WTC11 (cell line): ENCODE measurements around the gene CTNNA3. TPM values are rescaled to one million over a fixed set of nuclear protein-coding genes. Genes with fewer than 3 reads are reported as not detected.

Experiments
- ATAC-seq: fragments of 200-7000 bp; cut with Tn5 transposase; 2 replicates; pipeline ENCODE4 v1.10.0; 2021; ENCODE audit warnings: mild to moderate bottlenecking, moderate library complexity
- CTCF ChIA-PET: fragments of 300-600 bp; sonication (Branson Sonifier 250); formaldehyde crosslinking; loops from one replicate; lab custom pipeline; 2021; ENCODE audit warnings: antibody characterized with exemption; lab: Charles Lee
- POLR2A ChIA-PET: fragments of 350-600 bp; sonication (Branson Sonifier 250); formaldehyde crosslinking; loops from one replicate; lab custom pipeline; 2021; ENCODE audit warnings: antibody characterized with exemption; lab: Charles Lee
- DNase-seq: peaks from one replicate; pipeline ENCODE4 v3.0.0; 2021; ENCODE audit warnings: low spot score
- H3K27ac Mint-ChIP-seq: 2 replicates; pipeline ENCODE4 v1.8.0; 2021; ENCODE audit warnings: mixed read lengths
- H3K27me3 Mint-ChIP-seq: 2 replicates; pipeline ENCODE4 v1.8.0; 2021; ENCODE audit warnings: low read depth, mild to moderate bottlenecking, moderate library complexity, mixed read lengths
- H3K36me3 Mint-ChIP-seq: 2 replicates; pipeline ENCODE4 v1.8.0; 2021; ENCODE audit warnings: mixed read lengths
- H3K4me1 Mint-ChIP-seq: 2 replicates; pipeline ENCODE4 v1.8.0; 2022; ENCODE audit warnings: mixed read lengths
- H3K4me3 Mint-ChIP-seq: 2 replicates; pipeline ENCODE4 v1.8.0; 2021; ENCODE audit warnings: mild to moderate bottlenecking, moderate library complexity, mixed read lengths
- H3K9me3 Mint-ChIP-seq: 2 replicates; pipeline ENCODE4 v1.8.0; 2021; ENCODE audit warnings: mixed read lengths
- ATF3 ChIP-seq: sonication (generic); formaldehyde crosslinking; conservative IDR thresholded peaks from 2 replicates; pipeline ENCODE4 v1.8.1; 2022; ENCODE audit warnings: mild to moderate bottlenecking, missing genetic modification reagents
- CDX4 ChIP-seq: fragments of 250-450 bp; sonication (Bioruptor Pico); IDR thresholded peaks from 2 replicates; pipeline ENCODE4 v1.9.0; 2021; ENCODE audit warnings: moderate library complexity, mild to moderate bottlenecking, inconsistent platforms, borderline replicate concordance
- CREM ChIP-seq: sonication (generic); formaldehyde crosslinking; IDR thresholded peaks from 2 replicates; pipeline ENCODE4 v1.8.1; 2022; ENCODE audit warnings: mild to moderate bottlenecking, missing genetic modification reagents, moderate library complexity
- CTCF ChIP-seq: fragments of 200-600 bp; IDR thresholded peaks from 2 replicates; pipeline ENCODE4 v1.8.0; 2022; ENCODE audit warnings: antibody characterized with exemption
- ELF4 ChIP-seq: sonication (generic); formaldehyde crosslinking; IDR thresholded peaks from 2 replicates; pipeline ENCODE4 v1.8.1; 2022; ENCODE audit warnings: low read depth, mild to moderate bottlenecking, moderate library complexity, missing genetic modification reagents
- EMX1 ChIP-seq: fragments of 250-450 bp; sonication (Bioruptor Pico); IDR thresholded peaks from 2 replicates; pipeline ENCODE4 v1.8.0; 2021; ENCODE audit warnings: mild to moderate bottlenecking
- HMGXB4 ChIP-seq: sonication (generic); formaldehyde crosslinking; IDR thresholded peaks from 2 replicates; pipeline ENCODE4 v1.8.1; 2023; ENCODE audit warnings: mild to moderate bottlenecking, moderate library complexity, missing genetic modification reagents
- IRF2 ChIP-seq: sonication (generic); formaldehyde crosslinking; IDR thresholded peaks from 2 replicates; pipeline ENCODE4 v1.8.0; 2022; ENCODE audit warnings: low read depth, missing genetic modification reagents, borderline replicate concordance
- JAZF1 ChIP-seq: fragments of 250-450 bp; sonication (Bioruptor Pico); IDR thresholded peaks from 2 replicates; pipeline ENCODE4 v1.9.0; 2021; ENCODE audit warnings: moderate library complexity, mild to moderate bottlenecking, inconsistent platforms
- NR1H2 ChIP-seq: sonication (generic); formaldehyde crosslinking; IDR thresholded peaks from 2 replicates; pipeline ENCODE4 v1.9.0; 2021; ENCODE audit warnings: mild to moderate bottlenecking, moderate library complexity, missing genetic modification reagents
- NR2C2 ChIP-seq: sonication (generic); formaldehyde crosslinking; IDR thresholded peaks from 2 replicates; pipeline ENCODE4 v1.8.0; 2022; ENCODE audit warnings: mild to moderate bottlenecking, missing genetic modification reagents
- STAT6 ChIP-seq: sonication (generic); formaldehyde crosslinking; conservative IDR thresholded peaks from 2 replicates; pipeline ENCODE4 v1.8.1; 2023; ENCODE audit warnings: mild to moderate bottlenecking, low read depth, missing genetic modification reagents, moderate library complexity
- TCF7 ChIP-seq: sonication (generic); formaldehyde crosslinking; IDR thresholded peaks from 2 replicates; pipeline ENCODE4 v1.8.0; 2022; ENCODE audit warnings: mild to moderate bottlenecking, low read depth, missing genetic modification reagents, moderate library complexity
- TEAD4 ChIP-seq: sonication (generic); formaldehyde crosslinking; IDR thresholded peaks from 2 replicates; pipeline ENCODE4 v1.8.0; 2022; ENCODE audit warnings: mild to moderate bottlenecking, missing genetic modification reagents
- USF1 ChIP-seq: sonication (generic); formaldehyde crosslinking; IDR thresholded peaks from 2 replicates; pipeline ENCODE4 v1.8.0; 2022; ENCODE audit warnings: mild to moderate bottlenecking, missing genetic modification reagents
- ZNF263 ChIP-seq: sonication (generic); formaldehyde crosslinking; IDR thresholded peaks from 2 replicates; pipeline ENCODE4 v1.8.1; 2022; ENCODE audit warnings: low read depth, mild to moderate bottlenecking, moderate library complexity, missing genetic modification reagents
- ZNF317 ChIP-seq: sonication (generic); formaldehyde crosslinking; IDR thresholded peaks from 2 replicates; pipeline ENCODE4 v1.8.1; 2023; ENCODE audit warnings: low read depth, mild to moderate bottlenecking, moderate library complexity, missing genetic modification reagents, borderline replicate concordance
- ZNF416 ChIP-seq: fragments of 250-450 bp; sonication (Bioruptor Pico); IDR thresholded peaks from 2 replicates; pipeline ENCODE4 v1.9.0; 2021; ENCODE audit warnings: mild to moderate bottlenecking, inconsistent platforms
- ZNF425 ChIP-seq: fragments of 250-450 bp; sonication (Bioruptor Pico); conservative IDR thresholded peaks from 2 replicates; pipeline ENCODE4 v1.9.0; 2021; ENCODE audit warnings: mild to moderate bottlenecking
- total RNA-seq: library from RNA; stranded (reverse); gene quantifications from 3 replicates; pipeline ENCODE4 v1.2.3, GENCODE V29; 2021

The CTNNA3 gene
- total RNA-seq, 1 experiment from 2014 or later: 6.1 TPM

- TF ChIP-seq STAT6 (CRISPR knock-in tag) (no peak), ZNF263 (CRISPR knock-in tag) (no peak), ZNF317 (CRISPR knock-in tag) (no peak)
Observed at GRCh38 chr10:65903620-65904019, 1792.4 kb downstream of the CTNNA3 start (continued).

GRCh38 chr10:65900271-65900670 is 1795.7 kb downstream of the CTNNA3 start:
- Mint-ChIP-seq H3K36me3 (no peaks in the 10 kb centered on the region), H3K4me1 (no peaks in the 10 kb centered on the region), H3K27ac (no peak overlapping the region), H3K27me3 (no peaks in the 10 kb centered on the region), H3K9me3 (no peaks in the 10 kb centered on the region), H3K4me3 (no peak overlapping the region)
- ChIA-PET CTCF (no interaction called here), POLR2A (no interaction called here)
- no peak for TF ChIP-seq NR2C2 (CRISPR knock-in tag)
- TF ChIP-seq JAZF1 (CRISPR knock-in tag): no peak
- no peak for TF ChIP-seq IRF2 (CRISPR knock-in tag)
- no peak for TF ChIP-seq ZNF425 (CRISPR knock-in tag)
- TF ChIP-seq ATF3 (CRISPR knock-in tag): no peak
- no peak for TF ChIP-seq TCF7
- no peak for TF ChIP-seq TEAD4 (CRISPR knock-in tag)
- TF ChIP-seq HMGXB4 (CRISPR knock-in tag): no peak
- no peak for TF ChIP-seq NR1H2
- no peak for TF ChIP-seq CDX4
- TF ChIP-seq EMX1 (CRISPR knock-in tag): no peak
- no peak for TF ChIP-seq USF1 (CRISPR knock-in tag)
- TF ChIP-seq ELF4 (CRISPR knock-in tag): no peak
- no peak for TF ChIP-seq CTCF
- TF ChIP-seq ZNF317 (CRISPR knock-in tag): no peak
- TF ChIP-seq CREM (CRISPR knock-in tag): no peak
- no peak for TF ChIP-seq ZNF416
- ATAC-seq (no peak), DNase-seq (no peak)
